Measurements from ENCODE around the gene FOXP1. TPM values are rescaled to one million over a fixed set of nuclear protein-coding genes. Genes with fewer than 3 reads are reported as not detected.

Gene FOXP1
- total RNA-seq, 1 donor from 2014 or later: 33.2 TPM

- Histone ChIP-seq H3K36me3 (ENCODE audit: control insufficient read depth, insufficient read depth, low read length) (no peaks in the 10 kb centered on the region), H3K4me3 (ENCODE audit: low read depth, low read length) (no peak overlapping the region), H3K27me3 (ENCODE audit: control insufficient read depth, insufficient read depth, low read length) (no peaks in the 10 kb centered on the region)
- no peak for FAIRE-seq
- DNase-seq (ENCODE audit: low read depth): peak; percentile 64
- no peak for TF ChIP-seq CTCF (IDR thresholded peaks at IDR 0.05; ENCODE audit: insufficient read depth, low read length, severe bottlenecking)
Observed at GRCh38 chr3:71560665-71561064, 22.9 kb downstream of the FOXP1 start.

- FAIRE-seq: no peak
- Histone ChIP-seq H3K27me3 (ENCODE audit: control insufficient read depth, insufficient read depth, low read length) (no peaks in the 10 kb centered on the region), H3K36me3 (ENCODE audit: control insufficient read depth, insufficient read depth, low read length) (no peaks in the 10 kb centered on the region), H3K4me3 (ENCODE audit: low read depth, low read length) (no peak overlapping the region)
- no peak for TF ChIP-seq CTCF (IDR thresholded peaks at IDR 0.05; ENCODE audit: insufficient read depth, low read length, severe bottlenecking)
- DNase-seq (ENCODE audit: low read depth): no peak
Observed at GRCh38 chr3:71559578-71560162, 23.9 kb downstream of the FOXP1 start.

GRCh38 chr3:71559021-71559420 lies 24.5 kb downstream of the FOXP1 start:
- no peak for TF ChIP-seq CTCF (IDR thresholded peaks at IDR 0.05; ENCODE audit: insufficient read depth, low read length, severe bottlenecking)
- Histone ChIP-seq H3K27me3 (ENCODE audit: control insufficient read depth, insufficient read depth, low read length) (no peaks in the 10 kb centered on the region), H3K36me3 (ENCODE audit: control insufficient read depth, insufficient read depth, low read length) (no peaks in the 10 kb centered on the region), H3K4me3 (ENCODE audit: low read depth, low read length) (no peak overlapping the region)
- no peak for FAIRE-seq
- DNase-seq (ENCODE audit: low read depth): no peak

- no peak for TF ChIP-seq CTCF (IDR thresholded peaks at IDR 0.05; ENCODE audit: insufficient read depth, low read length, severe bottlenecking)
- H3K27me3 ChIP-seq (ENCODE audit: control insufficient read depth, insufficient read depth, low read length): no peaks in the 10 kb centered on the region
- no peak for DNase-seq (ENCODE audit: low read depth)
- no peaks in the 10 kb centered on the region for H3K36me3 ChIP-seq (ENCODE audit: control insufficient read depth, insufficient read depth, low read length)
- no peak for FAIRE-seq
- no peak overlapping the region for H3K4me3 ChIP-seq (ENCODE audit: low read depth, low read length)
Observed at GRCh38 chr3:71554649-71555048, 28.9 kb downstream of the FOXP1 start.

- peak; percentile 52 for DNase-seq (ENCODE audit: low read depth)
- FAIRE-seq: no peak
- no peak for TF ChIP-seq CTCF (IDR thresholded peaks at IDR 0.05; ENCODE audit: insufficient read depth, low read length, severe bottlenecking)
- Histone ChIP-seq H3K27me3 (ENCODE audit: control insufficient read depth, insufficient read depth, low read length) (no peaks in the 10 kb centered on the region), H3K4me3 (ENCODE audit: low read depth, low read length) (no peak overlapping the region), H3K36me3 (ENCODE audit: control insufficient read depth, insufficient read depth, low read length) (no peaks in the 10 kb centered on the region)
Observed at GRCh38 chr3:71551311-71551919, 32.1 kb downstream of the FOXP1 start.

GRCh38 chr3:71549951-71550350 lies 33.6 kb downstream of the FOXP1 start:
- H3K4me3 ChIP-seq (ENCODE audit: low read depth, low read length): no peak overlapping the region
- DNase-seq (ENCODE audit: low read depth) (no peak), FAIRE-seq (no peak)
- H3K36me3 ChIP-seq (ENCODE audit: control insufficient read depth, insufficient read depth, low read length): no peaks in the 10 kb centered on the region
- TF ChIP-seq CTCF (IDR thresholded peaks at IDR 0.05; ENCODE audit: insufficient read depth, low read length, severe bottlenecking): no peak
- no peaks in the 10 kb centered on the region for H3K27me3 ChIP-seq (ENCODE audit: control insufficient read depth, insufficient read depth, low read length)

All from bronchial epithelial cell (primary cell).